HCT116 (cell line): ENCODE measurements around the gene HIGD1C. TPM values are rescaled to one million over a fixed set of nuclear protein-coding genes. Genes with fewer than 3 reads are reported as not detected.
"Not testable (repeated sequence)": the region's sequence is repeated elsewhere in the genome, so short reads cannot be mapped to it uniquely, and the experiment has no call there.

Experiments
- ATAC-seq: fragments of 200-7000 bp; cut with Tn5 transposase; 2 replicates; pipeline ENCODE4 v1.9.1; 2020; ENCODE audit warnings: mild to moderate bottlenecking, moderate library complexity
- BruUV-seq: library from RNA; stranded (reverse); fragments of 400-500 nt; replicated peaks from 2 replicates; lab custom pipeline; 2021; lab: Mats Ljungman, UMichigan
- CTCF ChIA-PET: fragments of 300-600 bp; sonication (Branson Sonifier 250); formaldehyde crosslinking; loops from one replicate; lab custom pipeline; 2021; ENCODE audit warnings: antibody characterized with exemption; lab: Charles Lee
- POLR2A ChIA-PET: fragments of 300-600, 350-600 bp; sonication (Branson Sonifier 250); formaldehyde crosslinking; loops from one replicate; lab custom pipeline; 2021; ENCODE audit warnings: antibody characterized with exemption; lab: Charles Lee
- RAD21 ChIA-PET, 2 experiments: fragments of 300-600 bp; sonication (Branson Sonifier 250); formaldehyde crosslinking; loops; one replicate each; lab custom pipeline; 2023; ENCODE audit warnings: low total read pairs in 2 of 2; ENCODE audit not compliant: uncharacterized antibody in 2 of 2, unreplicated experiment in 2 of 2, low non-redundant PET in 1 of 2; lab: Charles Lee
- DNase-seq: peaks from one replicate; pipeline ENCODE4 v3.0.0-alpha.2; 2010; ENCODE audit warnings: low read depth, low spot score
- H2AFZ ChIP-seq: fragments of 200-600 bp; shearing (Covaris generic), sonication (generic); 2 replicates; pipeline ENCODE4 v1.6.1; 2017; ENCODE audit warnings: low read depth, mixed run types, mixed read lengths, antibody characterized with exemption, low read length; ENCODE audit not compliant: poor library complexity, severe bottlenecking
- H3K27ac ChIP-seq: 2 replicates; pipeline ENCODE4 v1.5.1; 2012; ENCODE audit warnings: low read depth, low read length
- H3K27me3 ChIP-seq: fragments of 200-600 bp; sonication (generic); 2 replicates; pipeline ENCODE4 v1.6.1; 2016; ENCODE audit warnings: mixed run types, low read length, mixed read lengths; ENCODE audit not compliant: insufficient read depth
- H3K36me3 ChIP-seq, 2 experiments: fragments of 200-500 bp in 1 of 2; fragments of 200-600 bp in 1 of 2; sonication (Bioruptor generic) in 1 of 2; sonication (generic) in 1 of 2; 2 replicates each; pipeline versions ENCODE4 v1.5.1 to v1.6.1; 2014 to 2016; ENCODE audit warnings: low read length in 2 of 2, inconsistent platforms in 1 of 2, mixed read lengths in 1 of 2, mixed run types in 1 of 2; ENCODE audit not compliant: insufficient read depth in 2 of 2, control insufficient read depth in 1 of 2
- H3K4me1 ChIP-seq, 2 experiments: fragments of 200-600 bp in 1 of 2; sonication (generic) in 1 of 2; 2 replicates each; pipeline versions ENCODE4 v1.5.1 to v1.6.1; 2012 to 2017; ENCODE audit warnings: low read length in 2 of 2, inconsistent platforms in 1 of 2, mild to moderate bottlenecking in 1 of 2, mixed read lengths in 1 of 2, mixed run types in 1 of 2, moderate library complexity in 1 of 2; ENCODE audit not compliant: insufficient read depth in 2 of 2, control insufficient read depth in 1 of 2
- H3K4me2 ChIP-seq: fragments of 200-600 bp; sonication (generic); 2 replicates; pipeline ENCODE4 v1.6.1; 2017; ENCODE audit warnings: mixed run types, low read length, mixed read lengths
- H3K4me3 ChIP-seq, 2 experiments: fragments of 200-600 bp in 1 of 2; sonication (generic) in 1 of 2; replicated peaks in 1 of 2; 2 replicates each; pipeline ENCODE4 v1.5.1; 2011 to 2016; ENCODE audit warnings: low read length in 2 of 2, control low read depth in 1 of 2, low read depth in 1 of 2, mild to moderate bottlenecking in 1 of 2, mixed read lengths in 1 of 2, mixed run types in 1 of 2
- H3K79me2 ChIP-seq: fragments of 200-600 bp; sonication (generic); 2 replicates; pipeline ENCODE4 v1.6.1; 2017; ENCODE audit warnings: mild to moderate bottlenecking, mixed run types, low read length, moderate library complexity, mixed read lengths; ENCODE audit not compliant: insufficient read depth
- H3K9ac ChIP-seq: fragments of 200-600 bp; sonication (generic); 2 replicates; pipeline ENCODE4 v1.6.1; 2016; ENCODE audit warnings: low read length, mixed read lengths
- H3K9me2 ChIP-seq: fragments of 200-600 bp; sonication (generic), shearing (Covaris generic); 2 replicates; pipeline ENCODE4 v1.6.1; 2017; ENCODE audit warnings: mixed run types, mild to moderate bottlenecking, moderate library complexity; ENCODE audit not compliant: insufficient read depth
- H3K9me3 ChIP-seq, 2 experiments: fragments of 200-500 bp in 1 of 2; fragments of 200-600 bp in 1 of 2; sonication (Bioruptor generic) in 1 of 2; sonication (generic) in 1 of 2; 2 replicates each; pipeline ENCODE4 v1.6.1; 2014 to 2017; ENCODE audit warnings: low read length in 2 of 2, mixed read lengths in 2 of 2, inconsistent platforms in 1 of 2, low read depth in 1 of 2, mild to moderate bottlenecking in 1 of 2, mixed run types in 1 of 2, moderate library complexity in 1 of 2; ENCODE audit not compliant: control insufficient read depth in 1 of 2, insufficient read depth in 1 of 2
- H4K20me1 ChIP-seq: fragments of 200-600 bp; sonication (generic), shearing (Covaris generic); 2 replicates; pipeline ENCODE4 v1.6.1; 2017; ENCODE audit warnings: mixed run types, mild to moderate bottlenecking, moderate library complexity; ENCODE audit not compliant: insufficient read depth
- CEBPB ChIP-seq: IDR thresholded peaks from 2 replicates; pipeline ENCODE4 v1.6.1; 2012; ENCODE audit warnings: low read depth
- CTCF ChIP-seq, 3 experiments: fragments of 200-600 bp in 1 of 3; sonication (generic) in 1 of 3; IDR thresholded peaks in 2 of 3; conservative IDR thresholded peaks in 1 of 3; 2 replicates each; pipeline ENCODE4 v1.5.1; 2012 to 2017; ENCODE audit warnings: low read depth in 2 of 3, low read length in 2 of 3, antibody characterized with exemption in 1 of 3, borderline replicate concordance in 1 of 3, control low read depth in 1 of 3, mild to moderate bottlenecking in 1 of 3, mixed read lengths in 1 of 3, mixed run types in 1 of 3, moderate library complexity in 1 of 3; ENCODE audit not compliant: insufficient read depth in 1 of 3
- EGR1 ChIP-seq: IDR thresholded peaks from 2 replicates; pipeline ENCODE4 v1.6.1; 2012; ENCODE audit warnings: low read depth
- ELF1 ChIP-seq: IDR thresholded peaks from 2 replicates; pipeline ENCODE4 v1.6.1; 2012; ENCODE audit warnings: low read depth, borderline replicate concordance
- EZH2phosphoT487 ChIP-seq: fragments of 200-600 bp; IDR thresholded peaks from 2 replicates; pipeline ENCODE4 v1.6.1; 2018; ENCODE audit warnings: antibody characterized with exemption, borderline replicate concordance
- FOSL1 ChIP-seq: IDR thresholded peaks from 2 replicates; pipeline ENCODE4 v1.6.1; 2012; ENCODE audit warnings: low read depth
- JUND ChIP-seq: IDR thresholded peaks from 2 replicates; pipeline ENCODE4 v1.6.1; 2012
- MAX ChIP-seq: IDR thresholded peaks from 2 replicates; pipeline ENCODE4 v1.6.1; 2012
- POLR2A ChIP-seq: IDR thresholded peaks from 2 replicates; pipeline ENCODE4 v1.7.0; 2011; ENCODE audit warnings: borderline replicate concordance; ENCODE audit not compliant: insufficient read depth, insufficient read length; ENCODE audit errors: extremely low read depth
- RAD21 ChIP-seq: IDR thresholded peaks from 2 replicates; pipeline ENCODE4 v1.6.1; 2012; ENCODE audit warnings: low read depth, mild to moderate bottlenecking
- SIN3A ChIP-seq: IDR thresholded peaks from 2 replicates; pipeline ENCODE4 v1.6.1; 2012; ENCODE audit warnings: low read depth
- YY1 ChIP-seq: IDR thresholded peaks from 2 replicates; pipeline ENCODE4 v1.6.1; 2011; ENCODE audit warnings: low read length, low read depth, moderate library complexity, mild to moderate bottlenecking; ENCODE audit not compliant: insufficient replicate concordance; ENCODE audit errors: extremely low read depth
- ZFX ChIP-seq: fragments of 450-650 bp; IDR thresholded peaks from 2 replicates; pipeline ENCODE4 v1.6.1; 2017
- ZNF274 ChIP-seq: fragments of 200-500 bp; sonication (Bioruptor generic); IDR thresholded peaks from 2 replicates; pipeline ENCODE4 v1.6.1; 2014; ENCODE audit warnings: mild to moderate bottlenecking, low read depth, low read length, inconsistent platforms
- intact Hi-C: fragments of 100-400 bp; cut with micrococcal nuclease; formaldehyde crosslinking; loops from 2 replicates; pipeline ENCODE4 v1.10.0; 2022
- total RNA-seq: library from RNA; stranded (reverse); gene quantifications from one replicate; pipeline ENCODE4 v1.2.1, GENCODE V29; 2021; ENCODE audit not compliant: unreplicated experiment

HIGD1C gene
- total RNA-seq, 1 experiment from 2014 or later, result not detected

- DNase-seq, result no peak
- no peak for TF ChIP-seq YY1
- no peak for TF ChIP-seq RAD21
- TF ChIP-seq JUND, result no peak
- TF ChIP-seq EGR1, result no peak
- no peak for TF ChIP-seq CTCF (IDR thresholded peaks at IDR 0.05 in 2 of 3, conservative IDR thresholded peaks at IDR 0.05 in 1 of 3; ENCODE audit: borderline replicate concordance in 1 of 3, insufficient read depth in 1 of 3, low read depth in 2 of 3, low read length in 2 of 3)
- TF ChIP-seq POLR2A, result no peak
- no peak for TF ChIP-seq CEBPB
- TF ChIP-seq MAX, result no peak
- no peak for TF ChIP-seq SIN3A
- no peak for TF ChIP-seq FOSL1
- no peak for TF ChIP-seq ELF1
- no peak for TF ChIP-seq EZH2phosphoT487
- TF ChIP-seq ZFX, result no peak
- no peak for TF ChIP-seq ZNF274
- Histone ChIP-seq H3K27me3 (no peaks in the 10 kb centered on the region), H2AFZ (no peak overlapping the region), H3K36me3 (no peaks in the 10 kb centered on the region), H3K4me1 (peaks cover 18 to 21% of the 10 kb centered on the region in 2 experiments; a peak in 3 of 4 replicates), H3K27ac (no peak overlapping the region), H3K4me3 (no peak overlapping the region), H4K20me1 (no peaks in the 10 kb centered on the region), H3K9ac (no peak overlapping the region), H3K4me2 (no peak overlapping the region), H3K9me3 (no peaks in the 10 kb centered on the region), H3K9me2 (no peaks in the 10 kb centered on the region), H3K79me2 (no peaks in the 10 kb centered on the region)
- intact Hi-C loops, result no loop called here
- ChIA-PET RAD21 (no interaction called here), CTCF (no interaction called here), POLR2A (no interaction called here)
- ATAC-seq, result no peak
- BruUV-seq, result no TSS peak
Observed at GRCh38 chr12:50926415-50926814, 25.9 kb upstream of the HIGD1C start.

- H3K27ac ChIP-seq, intact Hi-C loops, H3K4me3 ChIP-seq: not testable (repeated sequence)
Observed at GRCh38 chr12:50926932-50927331, 25.4 kb upstream of the HIGD1C start.

More at GRCh38 chr12:50926932-50927331, 25.4 kb upstream of the HIGD1C start:
- H4K20me1 ChIP-seq, H3K27me3 ChIP-seq, DNase-seq, H3K79me2 ChIP-seq, H3K9me3 ChIP-seq, H3K9ac ChIP-seq, H3K9me2 ChIP-seq, CTCF ChIA-PET, H3K36me3 ChIP-seq, H3K4me2 ChIP-seq, RAD21 ChIA-PET, ATAC-seq, BruUV-seq, POLR2A ChIA-PET, H2AFZ ChIP-seq: not testable (repeated sequence)
- H3K4me1 ChIP-seq, result peaks cover 18 to 21% of the 10 kb centered on the region in 2 experiments; a peak in 3 of 4 replicates
